Activated CD8-positive, alpha-beta memory T cell treated with anti-CD3 and anti-CD28 coated beads, Interleukin-2, amount 10 ng/mL, durations not matched to agents 7 days and 5 days (primary cell): ENCODE measurements around the gene DGKE. TPM values are rescaled to one million over a fixed set of nuclear protein-coding genes. Genes with fewer than 3 reads are reported as not detected.
A peak's percentile ranks its signal among the peaks of the same experiment; 100 is the strongest.

ENCODE experiments used
- ATAC-seq: fragments of 150-1000 bp; cut with Tn5 transposase; one replicate; pipeline ENCODE4 v1.10.0; 2021; ENCODE audit warnings: moderate library complexity
- CTCF ChIA-PET: fragments of 350-600 bp; sonication (Branson Sonifier 250); formaldehyde crosslinking; loops from one replicate; lab custom pipeline; 2021; ENCODE audit warnings: antibody characterized with exemption; lab: Charles Lee
- DNase-seq: peaks from one replicate; pipeline ENCODE4 v3.0.0-alpha.2; 2020
- H3K27ac Mint-ChIP-seq: one replicate; pipeline ENCODE4 v1.8.0; 2021; ENCODE audit warnings: mild to moderate bottlenecking, mixed read lengths
- H3K27me3 Mint-ChIP-seq: one replicate; pipeline ENCODE4 v1.8.0; 2021; ENCODE audit warnings: mixed read lengths
- H3K36me3 Mint-ChIP-seq: one replicate; pipeline ENCODE4 v1.8.0; 2021; ENCODE audit warnings: mild to moderate bottlenecking, mixed read lengths
- H3K4me1 Mint-ChIP-seq: one replicate; pipeline ENCODE4 v1.8.0; 2021; ENCODE audit warnings: mixed read lengths
- H3K4me3 Mint-ChIP-seq: one replicate; pipeline ENCODE4 v1.8.0; 2021; ENCODE audit warnings: mild to moderate bottlenecking, moderate library complexity, mixed read lengths
- H3K9me3 Mint-ChIP-seq: one replicate; pipeline ENCODE4 v1.8.0; 2022; ENCODE audit warnings: low read depth, mixed read lengths
- total RNA-seq, 2 experiments: library from RNA; stranded (reverse); gene quantifications; one replicate each; pipeline ENCODE4 v1.2.3, GENCODE V29; 2021

DGKE gene
- total RNA-seq, 2 experiments from 2014 or later, result 30.6 to 36.4 TPM

- H3K27me3 Mint-ChIP-seq, result no peaks in the 10 kb centered on the region
- H3K27ac Mint-ChIP-seq, result no peak overlapping the region
- peaks cover 21% of the 10 kb centered on the region for H3K4me1 Mint-ChIP-seq
- ATAC-seq (no peak), DNase-seq (no peak)
- H3K4me3 Mint-ChIP-seq, result no peak overlapping the region
- H3K36me3 Mint-ChIP-seq, result peaks cover 3% of the 10 kb centered on the region
- CTCF ChIA-PET, result interaction anchor here (0.7 to 6.3 kb wide), 36 partner anchors 8 to 228 kb away, joined by 3 to 49 read pairs (median 4); partner anchors contain the start of genes C17orf67, COIL, DGKE and SCPEP1
- no peaks in the 10 kb centered on the region for H3K9me3 Mint-ChIP-seq
Observed at GRCh38 chr17:56820207-56820606, 13.7 kb upstream of the DGKE start.

DNA sequence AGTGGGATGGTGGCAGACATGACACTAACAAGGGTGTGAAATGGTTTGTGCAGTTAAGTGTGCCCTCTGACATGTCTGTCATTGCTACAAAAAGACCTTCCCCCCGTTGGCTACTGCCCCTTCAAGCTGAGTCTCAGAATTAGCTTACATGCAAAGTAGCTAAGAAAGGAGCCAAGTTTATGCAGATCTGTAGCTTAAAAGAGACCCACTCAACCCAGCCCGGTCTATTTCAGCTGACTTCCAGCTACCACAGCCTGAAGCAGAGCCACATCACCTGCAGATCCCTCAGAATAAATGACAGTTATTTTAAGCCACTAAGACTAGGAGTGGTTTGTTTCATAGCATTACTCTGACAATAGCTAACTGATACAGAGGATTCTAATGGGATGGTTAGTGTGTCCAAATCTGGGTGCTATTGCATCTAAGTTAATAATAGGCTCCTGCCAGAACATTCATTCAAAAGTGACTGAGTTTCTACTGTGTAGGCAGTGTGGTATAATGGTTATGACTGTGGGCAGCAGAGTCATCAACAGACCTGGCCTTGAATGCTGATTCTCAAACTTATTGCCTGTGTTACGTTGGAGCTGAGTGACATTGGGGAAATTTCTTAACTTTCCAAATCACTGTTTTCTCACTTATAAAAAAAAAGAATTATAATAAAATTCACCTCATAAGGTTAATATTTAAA lies 12.0 kb upstream of the DGKE start:
- Mint-ChIP-seq H3K4me1 (peaks cover 21% of the 10 kb centered on the region), H3K4me3 (no peak overlapping the region), H3K9me3 (no peaks in the 10 kb centered on the region), H3K27me3 (no peaks in the 10 kb centered on the region), H3K27ac (no peak overlapping the region), H3K36me3 (peaks cover 3% of the 10 kb centered on the region)
- ATAC-seq (no peak), DNase-seq (no peak)
- CTCF ChIA-PET, result interaction anchor here (0.6 to 6.3 kb wide), 5 partner anchors 34 to 118 kb away, joined by 3 to 49 read pairs (median 4); no protein-coding TSS in a partner anchor

- CTCF ChIA-PET, result interaction anchor here (1.1 to 1.2 kb wide), 2 partner anchors 43 to 68 kb away, joined by 3 to 5 read pairs; no protein-coding TSS in a partner anchor
- H3K36me3 Mint-ChIP-seq, result peaks cover 3% of the 10 kb centered on the region
- no peak for DNase-seq
Observed at GRCh38 chr17:56822725-56823124, 11.2 kb upstream of the DGKE start.

DNA sequence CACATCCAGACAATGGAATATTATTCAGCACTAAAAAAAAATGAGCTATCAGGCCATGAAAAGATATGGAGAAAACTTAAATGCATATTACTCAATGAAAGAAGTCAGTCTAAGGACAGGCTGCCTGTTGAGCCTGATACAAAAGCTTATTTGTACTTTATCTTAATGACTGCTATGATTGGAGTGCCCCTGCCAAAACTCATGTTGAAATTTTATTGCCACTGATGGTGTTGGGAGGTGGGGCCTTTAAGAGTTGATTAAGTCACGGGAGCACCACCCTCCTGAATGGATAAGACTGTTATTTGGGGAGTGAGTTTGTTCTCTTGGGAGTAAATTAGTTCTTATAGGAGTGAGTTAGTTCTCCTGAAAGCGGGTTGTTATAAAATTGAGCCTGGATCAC lies 10.1 kb upstream of the DGKE start:
- no peak for ATAC-seq
- no peak overlapping the region for H3K27ac Mint-ChIP-seq
- CTCF ChIA-PET, result interaction anchor here (2.5 kb wide), 1 partner anchor 11 kb away, joined by 10 read pairs; the partner anchor contains the start of genes C17orf67 and DGKE
- no peak overlapping the region for H3K4me3 Mint-ChIP-seq
- H3K27me3 Mint-ChIP-seq, result no peaks in the 10 kb centered on the region
- no peak for DNase-seq
- H3K36me3 Mint-ChIP-seq, result peaks cover 3% of the 10 kb centered on the region
- H3K4me1 Mint-ChIP-seq, result peaks cover 20% of the 10 kb centered on the region
- H3K9me3 Mint-ChIP-seq, result no peaks in the 10 kb centered on the region

More at GRCh38 chr17:56822725-56823124, 11.2 kb upstream of the DGKE start:
- H3K4me3 Mint-ChIP-seq, result no peak overlapping the region
- H3K9me3 Mint-ChIP-seq, result no peaks in the 10 kb centered on the region
- H3K27me3 Mint-ChIP-seq, result no peaks in the 10 kb centered on the region
- ATAC-seq, result no peak
- H3K27ac Mint-ChIP-seq, result no peak overlapping the region
- peaks cover 21% of the 10 kb centered on the region for H3K4me1 Mint-ChIP-seq

DNA sequence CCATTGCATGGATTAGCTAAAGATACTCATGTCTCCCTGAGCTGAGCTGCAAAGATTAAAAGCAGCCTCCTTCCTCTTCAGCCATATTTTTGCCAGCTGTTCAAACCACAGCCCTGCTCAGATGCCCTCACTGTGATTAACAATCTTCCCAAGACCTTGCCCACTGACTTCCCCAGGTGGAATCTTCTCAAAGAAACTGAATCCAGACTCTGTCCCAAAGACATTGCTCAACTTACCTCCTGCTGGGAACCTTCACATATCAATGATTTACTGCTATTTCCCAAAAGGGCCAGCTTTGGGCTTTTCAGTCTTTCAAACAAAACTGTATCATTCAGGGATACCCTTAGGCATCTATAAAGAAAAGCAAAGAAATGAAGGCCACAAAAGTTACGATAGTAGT lies 9.4 kb upstream of the DGKE start:
- H3K27ac Mint-ChIP-seq, result no peak overlapping the region
- CTCF ChIA-PET, result interaction anchor here (2.5 kb wide), 1 partner anchor 10 kb away, joined by 10 read pairs; the partner anchor contains the start of genes C17orf67 and DGKE
- H3K27me3 Mint-ChIP-seq, result no peaks in the 10 kb centered on the region
- ATAC-seq (no peak), DNase-seq (no peak)
- H3K36me3 Mint-ChIP-seq, result peaks cover 3% of the 10 kb centered on the region
- no peaks in the 10 kb centered on the region for H3K9me3 Mint-ChIP-seq
- H3K4me1 Mint-ChIP-seq, result peaks cover 13% of the 10 kb centered on the region
- no peak overlapping the region for H3K4me3 Mint-ChIP-seq

DNA sequence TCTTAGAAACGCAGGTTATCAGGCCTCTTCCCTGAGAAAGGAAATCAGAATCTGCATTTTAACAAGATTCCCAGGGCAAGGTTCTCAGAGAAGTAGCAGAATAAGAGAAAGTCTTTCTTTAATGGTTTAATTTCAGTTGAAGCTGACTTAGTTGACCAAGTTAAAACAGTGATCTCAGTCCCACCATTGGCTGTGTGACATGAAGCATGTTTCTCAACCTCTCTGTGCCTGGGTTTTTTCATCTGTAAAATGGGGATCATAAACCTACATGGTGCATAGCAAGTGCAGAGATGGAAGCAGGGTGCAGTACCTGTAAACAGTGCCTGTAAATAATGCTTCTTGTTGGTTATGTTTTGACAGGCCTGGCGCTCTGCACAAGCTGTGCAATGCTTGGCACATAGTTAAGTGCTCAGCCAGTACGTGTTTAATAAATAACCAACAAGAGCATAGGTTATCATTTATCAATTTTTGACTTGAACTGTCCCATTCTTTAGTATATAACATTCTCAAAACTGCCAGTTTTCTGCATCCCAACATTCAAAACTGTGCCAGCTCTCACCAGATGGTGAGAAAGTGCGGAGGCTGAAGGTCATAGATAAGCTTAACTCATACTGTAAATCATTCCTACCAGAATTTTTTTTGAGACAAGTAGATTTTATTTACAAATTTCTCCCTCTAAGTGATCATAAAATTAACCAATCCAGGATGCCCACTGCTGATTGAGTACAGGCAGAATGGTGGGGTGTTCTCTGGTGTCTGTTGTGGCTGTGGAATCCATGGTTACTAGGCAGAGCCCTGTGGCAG lies 7.1 kb upstream of the DGKE start:
- H3K4me3 Mint-ChIP-seq, result no peak overlapping the region
- CTCF ChIA-PET, result no interaction called here
- DNase-seq, result no peak
- no peaks in the 10 kb centered on the region for H3K27me3 Mint-ChIP-seq
- ATAC-seq, result no peak
- H3K36me3 Mint-ChIP-seq, result peaks cover 15% of the 10 kb centered on the region
- H3K4me1 Mint-ChIP-seq, result peaks cover 19% of the 10 kb centered on the region
- no peak overlapping the region for H3K27ac Mint-ChIP-seq
- no peaks in the 10 kb centered on the region for H3K9me3 Mint-ChIP-seq

DNA sequence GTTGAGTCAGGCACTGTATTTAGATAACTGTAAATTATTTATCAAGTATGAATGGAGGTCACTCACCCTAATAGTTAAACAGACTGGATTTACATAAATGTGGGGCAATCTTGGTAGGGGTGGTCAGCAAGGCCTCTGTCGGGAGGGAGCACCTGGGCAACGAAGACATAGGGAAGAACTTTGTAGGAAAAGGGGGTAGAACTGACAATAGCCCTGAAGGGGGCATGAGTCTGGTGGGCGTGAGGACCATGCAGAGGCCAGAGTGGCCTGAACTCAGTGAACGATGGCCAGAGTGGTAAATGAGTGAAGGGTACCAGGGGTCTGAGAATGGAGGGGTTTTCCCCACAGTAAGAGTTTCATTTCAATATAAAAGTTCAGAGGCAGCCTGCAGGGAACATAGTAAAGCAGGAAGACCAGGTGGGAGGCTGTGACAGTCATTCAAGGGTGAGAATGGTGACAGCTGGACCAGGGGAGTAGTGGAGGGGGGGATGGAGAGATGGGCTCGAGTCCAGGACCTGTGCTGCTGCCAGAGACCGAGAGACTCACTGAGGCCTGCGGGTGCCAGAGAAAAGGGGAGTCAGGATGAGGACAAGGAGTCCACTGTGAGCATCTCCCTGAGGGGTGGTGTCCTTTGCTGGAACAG lies 3.1 kb upstream of the DGKE start:
- Mint-ChIP-seq H3K27ac (peak overlapping the region; percentile 29), H3K4me3 (no peak overlapping the region), H3K9me3 (no peaks in the 10 kb centered on the region), H3K36me3 (peaks cover 22% of the 10 kb centered on the region), H3K4me1 (peaks cover 31% of the 10 kb centered on the region), H3K27me3 (no peaks in the 10 kb centered on the region)
- DNase-seq (no peak), ATAC-seq (no peak)
- CTCF ChIA-PET, result interaction anchor here (2.0 to 5.0 kb wide), 2 partner anchors 11 to 123 kb away, joined by 4 to 36 read pairs; no protein-coding TSS in a partner anchor

DNA sequence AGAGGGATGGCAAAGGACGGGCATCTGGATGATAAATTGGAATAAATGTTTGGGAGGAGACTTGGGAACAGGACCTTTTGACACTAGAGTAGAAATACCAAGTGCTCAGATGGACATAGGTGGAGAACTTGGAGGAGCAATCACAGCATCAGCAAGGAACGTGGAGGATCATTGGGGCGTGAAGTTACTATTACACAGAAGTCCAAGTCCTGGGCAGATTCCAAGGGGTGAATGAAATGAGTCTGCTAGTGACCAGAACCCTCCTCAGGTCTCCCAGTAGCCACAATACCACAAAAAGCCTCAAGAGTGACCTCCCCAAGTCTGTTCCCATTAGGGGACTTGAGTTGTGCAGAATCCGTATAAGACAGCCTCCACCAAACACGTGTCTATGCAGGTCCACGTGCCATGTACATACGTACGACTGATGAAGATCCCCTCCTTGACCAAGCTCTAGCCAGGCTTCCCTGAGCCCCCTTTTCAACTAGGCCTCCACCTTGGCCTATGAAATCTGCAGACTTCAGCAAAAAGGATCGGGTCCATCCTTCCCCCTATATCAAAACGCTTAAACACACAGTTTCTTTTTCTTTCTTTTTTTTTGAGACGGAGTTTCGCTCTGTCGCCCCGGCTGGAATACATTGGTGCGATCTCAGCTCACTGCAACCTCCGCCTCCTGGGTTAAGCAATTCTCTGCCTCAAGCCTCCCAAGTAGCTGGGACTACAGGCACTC lies 2.4 kb upstream of the DGKE start:
- H3K4me1 Mint-ChIP-seq, result peaks cover 36% of the 10 kb centered on the region
- peak overlapping the region; percentile 11 for H3K4me3 Mint-ChIP-seq
- CTCF ChIA-PET, result interaction anchor here (2.0 to 5.0 kb wide), 2 partner anchors 12 to 123 kb away, joined by 4 to 36 read pairs; no protein-coding TSS in a partner anchor
- peak overlapping the region; percentile 30 for H3K27ac Mint-ChIP-seq
- ATAC-seq (no peak), DNase-seq (no peak)
- no peaks in the 10 kb centered on the region for H3K27me3 Mint-ChIP-seq
- H3K36me3 Mint-ChIP-seq, result peaks cover 24% of the 10 kb centered on the region
- H3K9me3 Mint-ChIP-seq, result no peaks in the 10 kb centered on the region

GRCh38 chr17:56832446-56832845 lies 1.5 kb upstream of the DGKE start:
- H3K4me3 Mint-ChIP-seq, result peak overlapping the region; percentile 81
- CTCF ChIA-PET, result interaction anchor here (0.9 to 5.0 kb wide), 4 partner anchors 11 to 146 kb away, joined by 3 to 36 read pairs (median 6); partner anchors contain the start of gene SCPEP1
- H3K4me1 Mint-ChIP-seq, result peaks cover 43% of the 10 kb centered on the region
- H3K27ac Mint-ChIP-seq, result peak overlapping the region; percentile 77
- H3K9me3 Mint-ChIP-seq, result no peaks in the 10 kb centered on the region
- H3K27me3 Mint-ChIP-seq, result no peaks in the 10 kb centered on the region
- H3K36me3 Mint-ChIP-seq, result peaks cover 31% of the 10 kb centered on the region
- ATAC-seq (no peak), DNase-seq (no peak)

DNA sequence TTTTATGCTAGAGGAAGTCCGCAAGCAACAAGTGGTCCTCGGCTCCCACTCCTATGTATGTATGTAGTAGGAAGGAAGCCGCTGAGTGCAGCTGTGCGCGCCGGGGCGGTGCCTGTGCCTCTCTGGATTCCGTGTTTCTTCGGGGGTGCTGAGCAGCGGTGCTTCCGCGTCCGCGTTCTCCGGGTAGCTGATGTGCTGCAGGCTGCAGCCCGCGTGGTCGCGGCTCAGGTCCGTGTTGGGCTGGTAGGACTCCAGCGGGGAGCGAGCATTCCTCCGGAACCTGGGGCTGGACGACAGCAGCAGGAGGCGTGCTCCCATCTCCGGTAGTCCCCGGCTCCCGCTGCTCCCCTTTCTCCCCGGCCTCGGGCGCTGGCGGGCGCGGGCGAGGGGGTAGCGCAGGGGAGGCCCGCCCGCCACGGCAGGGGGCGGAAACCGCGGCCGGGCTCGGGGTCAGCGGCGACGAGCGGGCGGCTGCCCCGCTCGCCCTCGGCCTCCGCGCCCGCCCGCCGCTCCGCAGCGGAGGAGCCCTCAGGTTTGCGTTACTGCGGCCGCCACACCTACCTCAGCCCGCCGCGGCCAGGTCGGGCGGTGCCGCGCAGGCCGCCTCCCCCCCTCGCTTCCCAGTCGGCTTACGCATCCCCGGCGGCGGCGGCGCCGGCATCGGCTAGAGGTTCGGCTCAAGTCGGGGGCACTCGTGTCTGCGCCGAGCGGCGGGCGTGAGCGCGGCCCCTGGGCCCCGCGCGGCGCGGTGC lies 718 bp upstream of the DGKE start:
- DNase-seq, result peak; percentile 87
- peak; percentile 63 for ATAC-seq
- CTCF ChIA-PET, result interaction anchor here (0.7 to 5.0 kb wide), 9 partner anchors 9 to 145 kb away, joined by 3 to 36 read pairs (median 5); partner anchors contain the start of gene SCPEP1
- no peaks in the 10 kb centered on the region for H3K9me3 Mint-ChIP-seq
- peak overlapping the region; percentile 81 for H3K4me3 Mint-ChIP-seq
- peaks cover 51% of the 10 kb centered on the region for H3K4me1 Mint-ChIP-seq
- H3K27me3 Mint-ChIP-seq, result no peaks in the 10 kb centered on the region
- H3K27ac Mint-ChIP-seq, result peak overlapping the region; percentile 89
- H3K36me3 Mint-ChIP-seq, result peaks cover 35% of the 10 kb centered on the region

GRCh38 chr17:56834380-56835263 lies 671 bp downstream of the DGKE start:
- ATAC-seq, result peak; percentile 31
- H3K4me3 Mint-ChIP-seq, result peak overlapping the region; percentile 81
- CTCF ChIA-PET, result interaction anchor here (1.0 to 5.0 kb wide), 11 partner anchors 8 to 159 kb away, joined by 3 to 36 read pairs (median 5); partner anchors contain the start of genes COIL and TRIM25
- peaks cover 57% of the 10 kb centered on the region for H3K4me1 Mint-ChIP-seq
- no peaks in the 10 kb centered on the region for H3K27me3 Mint-ChIP-seq
- DNase-seq, result peak; percentile 83
- H3K36me3 Mint-ChIP-seq, result peaks cover 39% of the 10 kb centered on the region
- H3K27ac Mint-ChIP-seq, result peak overlapping the region; percentile 91
- H3K9me3 Mint-ChIP-seq, result no peaks in the 10 kb centered on the region
